OCI-LY3 (cell line): ENCODE results near the gene SPC24.

Experiments used
- EZH2phosphoT487 ChIP-seq: fragments of 200-600 bp; shearing (Covaris generic); IDR thresholded peaks from 2 replicates; pipeline ENCODE4 v1.6.1; 2018; ENCODE audit warnings: antibody characterized with exemption, mixed run types, low read depth
- TF ChIP-seq, protein P1 (sequence below): fragments of 200-600, 300-600 bp; sonication (generic); IDR thresholded peaks from 2 replicates; pipeline ENCODE4 v1.5.1; 2014; ENCODE audit warnings: antibody characterized with exemption, low read length, low read depth

DNA sequence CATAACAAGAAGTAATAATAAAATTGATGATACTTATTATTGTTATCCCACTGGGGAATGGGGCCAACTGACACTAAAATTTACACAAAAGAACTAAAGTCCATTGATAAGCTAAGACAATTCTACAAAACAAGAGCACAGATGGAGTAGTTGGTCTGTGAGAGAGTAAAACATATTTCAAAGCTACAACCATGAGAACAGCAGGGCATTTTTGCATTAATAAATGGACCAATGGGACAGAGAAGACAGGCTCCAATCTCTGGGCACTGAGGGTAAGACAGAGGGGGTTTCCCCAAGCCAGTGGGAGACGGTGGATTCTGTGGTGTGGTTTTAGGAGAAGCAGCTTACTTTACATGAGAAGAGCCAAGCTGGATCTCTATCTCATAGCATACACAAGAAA, 27.4 kb upstream of the SPC24 start:
- TF ChIP-seq, protein P1, sequence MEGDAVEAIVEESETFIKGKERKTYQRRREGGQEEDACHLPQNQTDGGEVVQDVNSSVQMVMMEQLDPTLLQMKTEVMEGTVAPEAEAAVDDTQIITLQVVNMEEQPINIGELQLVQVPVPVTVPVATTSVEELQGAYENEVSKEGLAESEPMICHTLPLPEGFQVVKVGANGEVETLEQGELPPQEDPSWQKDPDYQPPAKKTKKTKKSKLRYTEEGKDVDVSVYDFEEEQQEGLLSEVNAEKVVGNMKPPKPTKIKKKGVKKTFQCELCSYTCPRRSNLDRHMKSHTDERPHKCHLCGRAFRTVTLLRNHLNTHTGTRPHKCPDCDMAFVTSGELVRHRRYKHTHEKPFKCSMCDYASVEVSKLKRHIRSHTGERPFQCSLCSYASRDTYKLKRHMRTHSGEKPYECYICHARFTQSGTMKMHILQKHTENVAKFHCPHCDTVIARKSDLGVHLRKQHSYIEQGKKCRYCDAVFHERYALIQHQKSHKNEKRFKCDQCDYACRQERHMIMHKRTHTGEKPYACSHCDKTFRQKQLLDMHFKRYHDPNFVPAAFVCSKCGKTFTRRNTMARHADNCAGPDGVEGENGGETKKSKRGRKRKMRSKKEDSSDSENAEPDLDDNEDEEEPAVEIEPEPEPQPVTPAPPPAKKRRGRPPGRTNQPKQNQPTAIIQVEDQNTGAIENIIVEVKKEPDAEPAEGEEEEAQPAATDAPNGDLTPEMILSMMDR, result no peak
- no peak for TF ChIP-seq EZH2phosphoT487
